ENCODE measurements around the gene CD300LG.
"Not testable (repeated sequence)": the region's sequence is repeated elsewhere in the genome, so short reads cannot be mapped to it uniquely, and the experiment has no call there.

The CD300LG gene

DNA sequence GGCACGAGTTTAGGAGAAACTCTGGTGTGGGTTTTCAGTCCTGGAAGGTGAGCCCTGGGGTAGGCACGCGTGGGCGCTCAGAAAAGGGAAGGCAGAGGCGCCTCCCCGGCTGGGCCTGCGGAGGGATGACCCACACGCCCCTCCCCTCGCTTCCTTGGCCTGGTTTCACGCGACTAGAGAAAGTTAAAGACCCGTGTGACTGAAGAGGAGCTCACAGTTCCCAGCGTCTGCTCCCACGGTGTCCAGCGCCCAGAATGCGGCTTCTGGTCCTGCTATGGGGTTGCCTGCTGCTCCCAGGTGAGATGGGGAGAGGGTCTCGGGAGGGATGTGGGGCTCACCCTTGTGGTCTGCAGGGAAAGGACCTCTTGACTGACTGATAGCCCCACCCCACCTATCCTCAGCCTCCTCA is at the start of gene CD300LG:
Gene CD300LG (plus strand): TSS at position 214 of the 409 bp plus-strand sequence. CDS start 41 bp downstream, at position 255.
- DNase-seq (ENCODE audit: low read depth): no peak

DNA sequence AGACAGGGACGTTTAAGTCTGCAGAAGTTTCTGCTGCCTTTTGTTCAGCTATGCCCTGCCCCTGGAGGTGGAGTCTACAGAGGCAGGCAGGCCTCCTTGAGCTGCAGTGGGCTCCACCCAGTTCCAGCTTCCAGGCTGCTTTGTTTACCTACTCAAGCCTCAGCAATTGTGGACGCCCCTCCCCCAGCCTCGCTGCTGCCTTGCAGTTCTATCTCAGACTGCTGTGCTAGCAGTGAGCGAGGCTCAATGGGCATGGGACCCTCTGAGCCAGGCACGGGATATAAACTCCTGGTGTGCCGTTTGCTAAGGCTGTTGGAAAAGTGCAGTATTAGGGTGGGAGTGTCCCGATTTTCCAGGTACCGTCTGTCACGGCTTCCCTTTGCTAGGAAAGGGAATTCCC is 49.0 kb upstream of the CD300LG start:
- not testable (repeated sequence) for DNase-seq (ENCODE audit: low read depth)

GRCh38 chr17:43799047-43799446 is 47.9 kb upstream of the CD300LG start:
- DNase-seq (ENCODE audit: low read depth): no peak

- DNase-seq (ENCODE audit: low read depth): no peak
Measured at GRCh38 chr17:43800736-43801135, 46.2 kb upstream of the CD300LG start.

DNA sequence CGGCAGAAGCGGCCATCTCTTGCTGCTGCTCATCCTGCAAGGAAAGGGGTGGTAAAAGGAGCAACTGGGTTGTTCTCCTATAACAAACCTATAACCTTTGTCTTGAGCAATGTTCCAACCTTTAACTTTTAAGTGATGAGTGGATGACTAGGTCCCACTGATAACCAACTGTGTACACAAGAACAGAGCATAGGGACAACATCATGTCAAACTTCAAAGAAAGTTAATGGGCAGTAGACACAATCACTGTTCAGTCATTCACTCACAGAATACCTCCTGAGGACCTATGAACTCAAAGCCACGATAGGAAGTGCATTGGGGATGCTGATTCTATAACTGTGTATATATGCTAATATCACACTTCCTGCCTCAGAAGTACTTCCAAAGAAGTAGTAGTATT is 45.1 kb upstream of the CD300LG start:
- no peak for DNase-seq (ENCODE audit: low read depth)

GRCh38 chr17:43803758-43804157 is 43.2 kb upstream of the CD300LG start:
- peak; percentile 25 for DNase-seq (ENCODE audit: low read depth)

DNA sequence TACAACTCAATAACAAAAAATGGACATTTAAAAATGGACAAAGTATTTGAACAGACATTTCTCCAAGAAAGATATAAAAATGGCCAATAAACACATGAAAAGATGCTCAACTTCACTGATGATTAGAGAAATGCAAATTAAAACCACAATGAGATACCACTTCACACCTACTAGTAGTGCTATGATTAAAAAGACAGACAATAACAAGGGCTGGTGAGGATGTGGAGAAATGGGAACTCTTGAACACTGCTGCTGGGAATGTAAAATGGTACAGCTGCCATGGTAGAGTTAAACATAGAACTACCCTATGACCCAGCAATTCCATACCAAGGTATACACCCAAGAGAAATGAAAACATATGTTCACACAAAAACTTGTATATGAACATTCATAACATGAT is 41.9 kb upstream of the CD300LG start:
- no peak for DNase-seq (ENCODE audit: low read depth)

GRCh38 chr17:43808076-43808475 is 38.9 kb upstream of the CD300LG start:
- DNase-seq (ENCODE audit: low read depth): no peak

GRCh38 chr17:43809121-43809520 is 37.9 kb upstream of the CD300LG start:
- DNase-seq (ENCODE audit: low read depth): no peak

DNA sequence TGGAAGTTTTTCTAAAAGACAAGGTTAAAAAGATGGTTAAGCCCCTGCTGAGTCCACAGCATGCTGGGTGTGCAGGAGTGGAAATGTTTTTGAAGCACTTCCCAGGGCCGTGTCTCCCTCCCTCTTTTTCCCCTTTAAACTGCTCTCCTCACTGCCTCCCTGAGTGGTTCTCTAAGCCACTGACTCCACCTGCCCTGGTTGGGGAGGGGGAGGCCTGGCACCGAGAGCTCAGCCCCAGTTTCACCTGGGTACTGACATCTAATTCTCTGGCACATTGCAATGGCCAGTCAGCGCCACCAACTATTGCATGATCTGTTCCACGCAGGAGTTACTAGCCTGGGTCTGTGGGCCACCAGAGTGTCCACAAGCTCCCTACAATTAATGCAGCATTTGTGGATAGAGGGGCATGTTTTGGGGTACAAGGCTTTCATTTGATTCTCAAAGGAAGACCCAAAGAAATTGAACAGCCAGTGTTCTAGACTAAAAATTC is 36.7 kb upstream of the CD300LG start:
- no peak for DNase-seq (ENCODE audit: low read depth)

- DNase-seq (ENCODE audit: low read depth): no peak
Measured at GRCh38 chr17:43810823-43811222, 36.2 kb upstream of the CD300LG start.

- DNase-seq (ENCODE audit: low read depth): no peak
Measured at GRCh38 chr17:43812396-43813265, 34.3 kb upstream of the CD300LG start.

DNA sequence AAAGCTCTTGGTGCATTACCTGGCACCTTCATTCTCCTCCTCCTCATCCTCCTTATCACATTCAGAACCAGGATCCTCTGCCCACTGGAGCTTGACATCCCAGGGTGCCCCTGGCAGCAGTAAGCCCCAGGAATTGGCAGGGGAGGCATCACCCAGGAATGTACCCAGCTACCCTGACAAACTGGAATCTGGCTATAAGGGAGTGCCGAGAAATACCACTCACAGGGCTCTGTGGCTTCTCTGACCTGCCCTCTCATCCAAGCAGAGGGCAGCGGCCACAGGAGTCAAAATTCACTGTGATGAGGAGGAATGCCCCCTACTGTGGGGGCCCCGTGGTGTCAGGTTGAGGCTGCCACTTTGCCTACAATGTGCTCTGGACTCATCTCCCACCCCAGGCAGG is 33.6 kb upstream of the CD300LG start:
- DNase-seq (ENCODE audit: low read depth): no peak

GRCh38 chr17:43814026-43814425 is 33.0 kb upstream of the CD300LG start:
- DNase-seq (ENCODE audit: low read depth): no peak

DNA sequence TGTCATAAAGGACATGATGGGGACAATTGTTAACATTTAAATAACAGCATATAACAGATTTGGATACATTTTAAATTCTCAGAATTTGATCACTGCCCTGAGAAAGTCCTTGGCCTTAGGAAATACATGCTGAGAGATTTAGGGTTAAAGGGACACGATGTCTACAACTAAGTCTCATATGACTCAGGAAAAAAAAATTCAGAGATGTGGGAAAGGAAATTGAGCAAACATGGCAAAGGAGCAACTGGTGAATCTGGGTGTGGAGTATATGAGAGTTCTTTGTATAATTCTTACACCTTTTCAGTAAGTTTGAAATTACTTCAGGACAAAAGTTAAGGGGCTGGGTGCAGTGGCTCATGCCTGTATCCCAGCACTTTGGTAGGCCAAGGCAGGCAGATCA is 32.3 kb upstream of the CD300LG start:
- DNase-seq (ENCODE audit: low read depth): peak; percentile 86

- no peak for DNase-seq (ENCODE audit: low read depth)
Measured at GRCh38 chr17:43816336-43817320, 30.3 kb upstream of the CD300LG start.

DNA sequence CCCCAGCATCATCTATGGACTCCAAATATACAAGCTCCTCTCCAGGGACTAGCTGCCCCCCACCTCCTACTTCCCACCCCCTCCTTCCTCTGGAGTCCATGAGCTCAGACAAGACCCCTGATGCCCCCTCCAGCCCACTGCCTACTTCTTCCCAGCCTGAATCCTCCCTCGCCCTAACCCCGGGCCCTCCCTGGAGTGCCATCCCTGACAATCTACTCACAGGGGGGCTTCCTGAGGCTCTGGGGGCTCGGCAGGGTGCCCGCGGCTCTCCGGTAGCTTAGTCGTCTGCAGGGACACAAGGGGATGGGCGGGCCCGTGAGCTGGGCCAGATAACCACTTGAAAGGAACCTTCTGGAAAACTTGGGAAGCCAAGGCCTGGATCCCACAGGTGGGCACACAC is 29.1 kb upstream of the CD300LG start:
- no peak for DNase-seq (ENCODE audit: low read depth)

DNA sequence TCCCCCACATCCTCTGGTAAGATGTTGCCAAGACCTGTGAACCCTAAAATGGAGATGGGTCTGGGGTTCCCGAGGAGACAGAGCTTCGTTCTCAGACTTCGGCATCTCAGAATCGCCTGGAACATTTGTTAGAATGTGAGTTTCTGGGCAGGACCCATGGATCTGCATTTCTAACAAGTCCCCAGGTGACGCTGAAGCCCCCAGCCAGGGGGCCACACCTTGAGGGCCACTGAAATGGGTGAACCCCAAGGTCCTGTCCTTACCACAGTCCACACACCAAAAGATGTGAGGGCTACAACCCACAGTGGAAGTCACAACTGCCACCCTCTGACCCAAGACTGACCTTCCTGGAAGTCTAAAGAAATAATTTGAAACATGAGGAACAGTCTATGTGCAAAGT is 28.0 kb upstream of the CD300LG start:
- DNase-seq (ENCODE audit: low read depth): no peak

GRCh38 chr17:43820759-43821158 is 26.2 kb upstream of the CD300LG start:
- DNase-seq (ENCODE audit: low read depth): no peak

DNA sequence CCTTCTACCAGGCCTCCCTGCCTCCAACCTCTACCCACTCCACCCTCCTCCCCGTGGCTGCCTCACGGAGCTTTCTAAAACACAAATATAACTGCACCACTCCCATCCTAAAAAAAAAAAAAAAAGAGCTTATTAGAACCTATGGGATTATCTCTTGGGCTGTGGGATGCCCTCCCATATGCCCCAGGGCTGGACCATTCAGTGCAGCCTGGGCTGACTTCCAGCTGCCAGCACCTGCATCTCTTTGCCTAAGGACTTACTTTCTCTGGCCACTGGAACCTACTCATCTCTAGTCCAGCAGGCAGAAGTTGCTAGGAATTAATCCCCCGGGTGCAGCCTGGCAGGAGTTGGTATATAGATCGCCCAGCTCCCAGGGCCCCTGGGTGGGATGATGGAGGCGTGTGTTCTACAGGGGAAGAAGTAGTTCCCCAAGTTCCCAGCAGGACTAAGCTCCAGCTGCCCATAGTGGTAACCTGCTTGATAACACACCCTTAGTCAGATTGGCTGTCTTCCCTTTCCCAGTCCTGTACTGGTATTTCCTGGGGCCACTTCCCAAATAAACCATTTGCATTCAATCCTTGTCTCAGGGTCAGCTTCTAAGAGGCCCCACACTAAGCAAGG is 24.3 kb upstream of the CD300LG start:
- DNase-seq (ENCODE audit: low read depth): no peak

DNA sequence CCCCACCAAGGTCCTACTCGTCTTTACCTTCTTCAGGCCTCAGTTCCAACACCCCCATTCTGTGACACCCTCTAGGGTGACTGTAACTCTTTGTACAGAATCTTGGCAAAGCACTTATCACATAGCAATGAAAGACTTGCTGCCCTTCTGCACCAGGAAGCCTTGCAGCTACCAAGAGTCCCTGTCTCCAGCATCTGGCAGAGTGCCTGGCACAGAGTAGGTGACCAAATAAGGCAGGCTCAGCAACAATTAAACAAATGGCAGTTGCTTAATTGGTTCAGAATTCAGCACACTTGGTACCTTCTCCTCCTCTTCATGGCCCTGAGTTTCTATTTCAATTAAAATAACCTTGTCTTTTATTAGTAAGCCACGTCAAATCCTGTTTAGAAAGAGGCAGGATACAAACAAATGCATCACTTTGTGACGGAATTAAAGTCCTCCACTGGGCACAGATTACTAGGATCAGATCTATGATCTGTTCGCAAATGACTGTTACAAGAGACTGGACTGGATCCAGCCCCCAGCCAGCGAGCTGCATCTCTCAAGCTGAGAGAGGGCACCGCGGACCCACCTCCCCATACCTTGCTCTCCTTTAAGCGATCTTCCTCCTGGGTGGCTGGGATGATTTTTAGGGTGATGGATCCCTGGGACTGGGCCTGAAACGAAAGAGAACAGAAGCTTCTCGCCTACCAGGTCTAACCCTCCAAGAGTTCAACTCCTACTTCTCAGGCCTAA is 23.5 kb upstream of the CD300LG start:
- no peak for DNase-seq (ENCODE audit: low read depth)

Measured in ELR (cell line).